ENCODE data around the gene APLP2. TPM values are rescaled to one million over a fixed set of nuclear protein-coding genes. Genes with fewer than 3 reads are reported as not detected.
A peak's percentile ranks its signal among the peaks of the same experiment; 100 is the strongest.

Gene APLP2
- total RNA-seq, 1 experiment from 2014 or later = 345 TPM

DNA sequence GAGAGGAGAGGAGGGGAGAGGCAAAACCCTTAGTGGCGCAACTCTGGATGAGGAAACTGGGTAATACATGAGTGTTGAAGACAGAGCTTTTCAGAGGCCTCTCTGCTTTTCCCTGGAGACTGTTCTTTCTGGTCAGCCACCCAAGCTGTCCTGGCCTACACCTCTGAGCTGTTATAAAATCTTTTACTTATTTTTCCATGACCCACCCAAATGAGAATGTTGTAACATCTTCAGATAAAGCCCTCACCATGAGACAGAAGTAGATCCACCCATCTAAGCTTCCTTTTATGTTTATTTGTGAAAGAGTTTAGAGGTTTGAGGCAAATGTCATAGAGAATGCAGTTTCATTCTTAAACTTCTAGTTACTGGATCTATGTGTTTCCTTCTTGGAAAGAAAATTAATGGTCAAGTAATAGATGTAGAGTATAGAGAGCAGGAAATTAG, 20.3 kb upstream of the APLP2 start:
- Histone ChIP-seq H3K27ac (ENCODE audit: low read length) (no peak overlapping the region), H3K9ac (ENCODE audit: low read length) (no peak overlapping the region), H3K4me1 (ENCODE audit: insufficient read depth, low read length) (no peaks in the 10 kb centered on the region), H3K36me3 (ENCODE audit: low read depth, low read length) (no peaks in the 10 kb centered on the region), H4K20me1 (ENCODE audit: low read length) (no peaks in the 10 kb centered on the region), H3K9me2 (replicated peaks; ENCODE audit: low read length) (no peaks in the 10 kb centered on the region), H3K79me2 (ENCODE audit: low read length) (no peaks in the 10 kb centered on the region), H3K4me2 (ENCODE audit: low read length) (no peak overlapping the region), H2AFZ (ENCODE audit: low read length) (no peak overlapping the region), H3K27me3 (ENCODE audit: low read length) (no peaks in the 10 kb centered on the region), H3F3A (ENCODE audit: low read length, unreplicated experiment) (no peaks in the 10 kb centered on the region), H3K9me3 (ENCODE audit: low read length) (no peaks in the 10 kb centered on the region), H3K4me3 (ENCODE audit: low read length) (no peak overlapping the region)
- no peak for DNase-seq
- CTCF ChIA-PET = no interaction called here
- intact Hi-C loops (cut with micrococcal nuclease) = no loop called here
- POLR2A ChIA-PET (ENCODE audit: unreplicated experiment) = no interaction called here
- ATAC-seq = peak; percentile 15; the same call in 1 of the 2 replicates
- no peak for TF ChIP-seq EZH2 (IDR thresholded peaks at IDR 0.05; ENCODE audit: low read length, unreplicated experiment)
- no peak for TF ChIP-seq EZH2phosphoT487 (IDR thresholded peaks at IDR 0.05; ENCODE audit: borderline replicate concordance, low read length)
- TF ChIP-seq, protein P1, sequence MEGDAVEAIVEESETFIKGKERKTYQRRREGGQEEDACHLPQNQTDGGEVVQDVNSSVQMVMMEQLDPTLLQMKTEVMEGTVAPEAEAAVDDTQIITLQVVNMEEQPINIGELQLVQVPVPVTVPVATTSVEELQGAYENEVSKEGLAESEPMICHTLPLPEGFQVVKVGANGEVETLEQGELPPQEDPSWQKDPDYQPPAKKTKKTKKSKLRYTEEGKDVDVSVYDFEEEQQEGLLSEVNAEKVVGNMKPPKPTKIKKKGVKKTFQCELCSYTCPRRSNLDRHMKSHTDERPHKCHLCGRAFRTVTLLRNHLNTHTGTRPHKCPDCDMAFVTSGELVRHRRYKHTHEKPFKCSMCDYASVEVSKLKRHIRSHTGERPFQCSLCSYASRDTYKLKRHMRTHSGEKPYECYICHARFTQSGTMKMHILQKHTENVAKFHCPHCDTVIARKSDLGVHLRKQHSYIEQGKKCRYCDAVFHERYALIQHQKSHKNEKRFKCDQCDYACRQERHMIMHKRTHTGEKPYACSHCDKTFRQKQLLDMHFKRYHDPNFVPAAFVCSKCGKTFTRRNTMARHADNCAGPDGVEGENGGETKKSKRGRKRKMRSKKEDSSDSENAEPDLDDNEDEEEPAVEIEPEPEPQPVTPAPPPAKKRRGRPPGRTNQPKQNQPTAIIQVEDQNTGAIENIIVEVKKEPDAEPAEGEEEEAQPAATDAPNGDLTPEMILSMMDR (conservative IDR thresholded peaks at IDR 0.05; ENCODE audit: low read depth, low read length) = no peak
- BruUV-seq (replicated peaks) = no TSS peak

DNA sequence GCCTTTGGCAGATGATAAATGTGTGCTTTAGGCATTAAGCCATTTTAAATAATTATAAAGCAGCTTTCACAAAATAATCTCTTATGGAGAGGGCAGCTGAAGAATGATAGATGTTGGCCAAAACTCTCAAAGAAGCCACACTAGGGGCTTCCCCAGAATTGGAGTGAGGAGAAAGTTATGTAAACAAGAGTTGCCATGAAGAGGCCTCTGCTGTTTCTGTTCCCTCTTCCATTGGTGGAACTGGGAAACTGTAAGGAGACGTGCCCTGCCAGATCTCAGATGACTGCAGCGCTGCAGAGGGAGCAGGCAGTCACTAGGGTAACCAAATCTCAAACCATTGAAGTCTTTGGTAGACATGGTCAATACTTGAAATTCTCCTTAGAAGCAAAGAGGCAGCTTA, 19.4 kb upstream of the APLP2 start:
- BruUV-seq (replicated peaks) = no TSS peak
- peak; percentile 43; the same call in 1 of the 2 replicates for ATAC-seq
- TF ChIP-seq EZH2phosphoT487 (IDR thresholded peaks at IDR 0.05; ENCODE audit: borderline replicate concordance, low read length) (no peak), EZH2 (IDR thresholded peaks at IDR 0.05; ENCODE audit: low read length, unreplicated experiment) (no peak)
- TF ChIP-seq, protein P1 (conservative IDR thresholded peaks at IDR 0.05; ENCODE audit: low read depth, low read length) = no peak
- ChIA-PET CTCF (no interaction called here), POLR2A (ENCODE audit: unreplicated experiment) (no interaction called here)
- no peak overlapping the region for H3K9ac ChIP-seq (ENCODE audit: low read length)
- intact Hi-C loops (cut with micrococcal nuclease) = no loop called here
- no peaks in the 10 kb centered on the region for H3K9me3 ChIP-seq (ENCODE audit: low read length)
- H3K4me3 ChIP-seq (ENCODE audit: low read length) = no peak overlapping the region
- H3K27ac ChIP-seq (ENCODE audit: low read length) = no peak overlapping the region
- H3K79me2 ChIP-seq (ENCODE audit: low read length) = no peaks in the 10 kb centered on the region
- H3K4me2 ChIP-seq (ENCODE audit: low read length) = no peak overlapping the region
- no peak overlapping the region for H2AFZ ChIP-seq (ENCODE audit: low read length)
- H3K36me3 ChIP-seq (ENCODE audit: low read depth, low read length) = no peaks in the 10 kb centered on the region
- no peak for DNase-seq
- H3K9me2 ChIP-seq (replicated peaks; ENCODE audit: low read length) = no peaks in the 10 kb centered on the region
- no peaks in the 10 kb centered on the region for H3F3A ChIP-seq (ENCODE audit: low read length, unreplicated experiment)
- no peaks in the 10 kb centered on the region for H4K20me1 ChIP-seq (ENCODE audit: low read length)
- H3K27me3 ChIP-seq (ENCODE audit: low read length) = no peaks in the 10 kb centered on the region
- no peaks in the 10 kb centered on the region for H3K4me1 ChIP-seq (ENCODE audit: insufficient read depth, low read length)

DNA sequence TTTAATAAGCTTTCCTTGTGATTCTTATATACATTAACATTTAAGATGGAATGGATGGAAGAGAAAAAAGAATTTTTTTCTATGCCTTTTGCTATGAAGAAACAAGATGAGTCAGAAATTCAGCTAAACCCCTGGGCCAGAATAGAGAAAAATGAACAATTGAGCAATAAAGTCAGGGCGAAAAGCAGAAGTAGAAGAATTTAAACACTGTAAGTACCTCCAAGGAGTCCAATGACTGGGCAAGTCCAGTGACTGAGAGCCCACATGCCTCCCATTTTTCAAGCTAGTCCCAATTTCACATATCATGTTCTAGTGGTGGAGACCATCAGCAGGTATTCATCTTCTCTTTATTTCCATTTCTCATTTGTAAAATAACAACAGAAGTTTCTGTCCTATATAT, 18.6 kb upstream of the APLP2 start:
- H3K4me1 ChIP-seq (ENCODE audit: insufficient read depth, low read length) = no peaks in the 10 kb centered on the region
- no peak overlapping the region for H2AFZ ChIP-seq (ENCODE audit: low read length)
- H3K36me3 ChIP-seq (ENCODE audit: low read depth, low read length) = no peaks in the 10 kb centered on the region
- no peak overlapping the region for H3K4me2 ChIP-seq (ENCODE audit: low read length)
- no peak overlapping the region for H3K9ac ChIP-seq (ENCODE audit: low read length)
- no peaks in the 10 kb centered on the region for H4K20me1 ChIP-seq (ENCODE audit: low read length)
- no peak for DNase-seq
- no peaks in the 10 kb centered on the region for H3K9me3 ChIP-seq (ENCODE audit: low read length)
- no peaks in the 10 kb centered on the region for H3F3A ChIP-seq (ENCODE audit: low read length, unreplicated experiment)
- no peaks in the 10 kb centered on the region for H3K9me2 ChIP-seq (replicated peaks; ENCODE audit: low read length)
- no peaks in the 10 kb centered on the region for H3K27me3 ChIP-seq (ENCODE audit: low read length)
- intact Hi-C loops (cut with micrococcal nuclease) = no loop called here
- TF ChIP-seq, protein P1 (conservative IDR thresholded peaks at IDR 0.05; ENCODE audit: low read depth, low read length) = no peak
- no peak for TF ChIP-seq EZH2phosphoT487 (IDR thresholded peaks at IDR 0.05; ENCODE audit: borderline replicate concordance, low read length)
- TF ChIP-seq EZH2 (IDR thresholded peaks at IDR 0.05; ENCODE audit: low read length, unreplicated experiment) = no peak
- no peak overlapping the region for H3K4me3 ChIP-seq (ENCODE audit: low read length)
- no peaks in the 10 kb centered on the region for H3K79me2 ChIP-seq (ENCODE audit: low read length)
- no peak for ATAC-seq
- POLR2A ChIA-PET (ENCODE audit: unreplicated experiment) = interaction anchor here (0.5 kb wide), 1 partner anchor 48 kb away, joined by 21 read pairs; the partner anchor contains the start of gene PRDM10
- H3K27ac ChIP-seq (ENCODE audit: low read length) = no peak overlapping the region
- CTCF ChIA-PET = no interaction called here
- BruUV-seq (replicated peaks) = no TSS peak
